ENCODE results near the gene HMX1.

- TF ChIP-seq POLR2AphosphoS5 (IDR thresholded peaks at IDR 0.05; ENCODE audit: low read depth) (no peak), REST (IDR thresholded peaks at IDR 0.05; ENCODE audit: insufficient replicate concordance, low read depth) (no peak)
Measured at GRCh38 chr4:8919651-8920288, 48.1 kb upstream of the HMX1 start.
